ENCODE data around the gene MRPL55.

DNA sequence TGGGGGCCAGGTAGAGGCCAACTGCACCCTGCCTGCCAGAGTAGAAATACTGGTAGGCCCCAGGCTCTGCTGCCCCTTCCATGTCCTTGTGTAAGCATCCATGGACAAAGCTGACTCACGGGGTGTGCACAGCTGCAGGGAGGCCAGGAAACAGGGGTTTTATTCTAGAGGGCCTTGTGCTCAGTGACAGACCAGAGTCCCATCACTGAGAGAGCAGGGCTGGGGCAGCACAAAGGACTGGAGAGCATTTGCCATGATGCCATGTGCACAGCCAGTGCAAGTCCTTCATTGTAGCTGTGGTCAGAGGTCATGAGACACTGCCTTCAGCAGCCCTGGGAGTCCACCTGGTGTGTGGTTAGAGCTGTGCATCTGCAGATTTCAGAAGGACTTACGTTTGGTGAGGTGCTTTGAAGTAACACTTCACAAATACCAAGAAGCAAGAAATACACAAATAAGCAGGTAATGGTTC, 18.5 kb downstream of the MRPL55 start:
- no peak for TF ChIP-seq POLR2AphosphoS5 (IDR thresholded peaks at IDR 0.05; ENCODE audit: low read depth, low read length)
- TF ChIP-seq POLR2A (IDR thresholded peaks at IDR 0.05; ENCODE audit: low read depth, low read length), result no peak
